Neural progenitor cell (in vitro differentiated cells): Measurements from ENCODE around the gene PTPN14. TPM values are rescaled to one million over a fixed set of nuclear protein-coding genes. Genes with fewer than 3 reads are reported as not detected.

Source experiments
- DNase-seq: peaks from one replicate; pipeline ENCODE4 v3.0.0-alpha.2; 2016; ENCODE audit warnings: low spot score
- H2AFZ ChIP-seq: fragments of 200-600 bp; sonication (generic); replicated peaks from 2 replicates; pipeline ENCODE4 v1.6.1; 2016; ENCODE audit warnings: antibody characterized with exemption
- H3F3A ChIP-seq: fragments of 200-600 bp; sonication (generic); 2 replicates; pipeline ENCODE4 v1.6.1; 2016; ENCODE audit warnings: antibody characterized with exemption, low read depth
- H3K27ac ChIP-seq: fragments of 200-600 bp; sonication (generic); 2 replicates; pipeline ENCODE4 v1.5.1; 2016; ENCODE audit warnings: mild to moderate bottlenecking
- H3K27me3 ChIP-seq: fragments of 200-600 bp; sonication (generic); 2 replicates; pipeline ENCODE4 v1.6.1; 2016; ENCODE audit warnings: mild to moderate bottlenecking, moderate library complexity
- H3K36me3 ChIP-seq: fragments of 200-600 bp; sonication (generic); 2 replicates; pipeline ENCODE4 v1.5.1; 2016
- H3K4me1 ChIP-seq: fragments of 200-600 bp; sonication (generic); 2 replicates; pipeline ENCODE4 v1.6.1; 2016; ENCODE audit warnings: mixed run types
- H3K4me2 ChIP-seq: fragments of 200-600 bp; sonication (generic); 2 replicates; pipeline ENCODE4 v1.6.1; 2016
- H3K4me3 ChIP-seq: fragments of 200-600 bp; sonication (generic); 2 replicates; pipeline ENCODE4 v1.5.1; 2016
- H3K79me2 ChIP-seq: fragments of 200-600 bp; sonication (generic); 2 replicates; pipeline ENCODE4 v1.6.1; 2016; ENCODE audit warnings: low read depth
- H3K9ac ChIP-seq: fragments of 200-600 bp; sonication (generic); 2 replicates; pipeline ENCODE4 v1.6.1; 2016
- H3K9me3 ChIP-seq: fragments of 200-600 bp; sonication (generic); 2 replicates; pipeline ENCODE4 v1.5.1; 2016; ENCODE audit warnings: low read depth
- H4K20me1 ChIP-seq: fragments of 200-600 bp; sonication (generic); 2 replicates; pipeline ENCODE4 v1.6.1; 2016; ENCODE audit warnings: low read depth
- H3K27ac Mint-ChIP-seq: 3 replicates; pipeline ENCODE4 v1.8.0; 2021; ENCODE audit warnings: mixed read lengths
- H3K27me3 Mint-ChIP-seq: 2 replicates; pipeline ENCODE4 v1.8.0; 2022; ENCODE audit warnings: low read depth, mild to moderate bottlenecking, inconsistent platforms, moderate library complexity, mixed read lengths; ENCODE audit not compliant: insufficient read depth
- H3K36me3 Mint-ChIP-seq: 3 replicates; pipeline ENCODE4 v1.8.0; 2021; ENCODE audit warnings: mixed read lengths
- H3K4me1 Mint-ChIP-seq: 3 replicates; pipeline ENCODE4 v1.8.0; 2021; ENCODE audit warnings: mixed read lengths
- H3K4me3 Mint-ChIP-seq: 3 replicates; pipeline ENCODE4 v1.8.0; 2021; ENCODE audit warnings: mild to moderate bottlenecking, moderate library complexity, mixed read lengths
- H3K9me3 Mint-ChIP-seq: 3 replicates; pipeline ENCODE4 v1.8.0; 2020; ENCODE audit warnings: mixed read lengths
- CTCF ChIP-seq: fragments of 200-600 bp; sonication (generic); IDR thresholded peaks from 2 replicates; pipeline ENCODE4 v1.5.1; 2017; ENCODE audit warnings: antibody characterized with exemption, mild to moderate bottlenecking
- EZH2 ChIP-seq: fragments of 200-600 bp; sonication (generic); IDR thresholded peaks from 2 replicates; pipeline ENCODE4 v1.6.1; 2017; ENCODE audit warnings: antibody characterized with exemption, mild to moderate bottlenecking, moderate library complexity
- EZH2phosphoT487 ChIP-seq: fragments of 200-600 bp; sonication (generic); IDR thresholded peaks from 2 replicates; pipeline ENCODE4 v1.6.1; 2017; ENCODE audit warnings: antibody characterized with exemption
- total RNA-seq: library from RNA; depleted of rRNA; stranded (reverse); fragments of >200 nt; gene quantifications from 2 replicates; pipeline ENCODE4 v1.2.3, GENCODE V29; 2015; ENCODE audit warnings: low replicate concordance

Gene PTPN14
- total RNA-seq, 1 donor from 2014 or later, result 28.3 TPM

GRCh38 chr1:214520544-214521165 is 30.7 kb downstream of the PTPN14 start:
- Mint-ChIP-seq H3K27ac (peak overlapping the region; percentile 42), H3K4me3 (no peak overlapping the region), H3K27me3 (peaks cover 2% of the 10 kb centered on the region), H3K4me1 (peaks cover 10% of the 10 kb centered on the region), H3K36me3 (peaks cover 3% of the 10 kb centered on the region), H3K9me3 (peaks cover 4% of the 10 kb centered on the region)
- H3F3A ChIP-seq, result peaks cover 3% of the 10 kb centered on the region
- H2AFZ ChIP-seq, result no peak overlapping the region
- no peak for DNase-seq
- TF ChIP-seq CTCF (no peak), EZH2 (no peak), EZH2phosphoT487 (no peak)
- peaks cover 94% of the 10 kb centered on the region for H3K79me2 ChIP-seq
- H3K4me1 ChIP-seq, result peaks cover 30% of the 10 kb centered on the region
- H3K27me3 ChIP-seq, result no peaks in the 10 kb centered on the region
- no peaks in the 10 kb centered on the region for H3K36me3 ChIP-seq
- H3K4me2 ChIP-seq, result peak overlapping the region; percentile 23
- no peaks in the 10 kb centered on the region for H3K9me3 ChIP-seq
- peaks cover 9% of the 10 kb centered on the region for H4K20me1 ChIP-seq
- H3K4me3 ChIP-seq, result no peak overlapping the region
- no peak overlapping the region for H3K27ac ChIP-seq
- no peak overlapping the region for H3K9ac ChIP-seq

GRCh38 chr1:214518361-214518760 is 33.0 kb downstream of the PTPN14 start:
- H3K9me3 ChIP-seq, result no peaks in the 10 kb centered on the region
- peaks cover 82% of the 10 kb centered on the region for H3K79me2 ChIP-seq
- no peak overlapping the region for H3K27ac ChIP-seq
- Mint-ChIP-seq H3K4me1 (peaks cover 28% of the 10 kb centered on the region), H3K36me3 (peaks cover 3% of the 10 kb centered on the region), H3K9me3 (peaks cover 4% of the 10 kb centered on the region), H3K4me3 (no peak overlapping the region), H3K27me3 (peaks cover 2% of the 10 kb centered on the region), H3K27ac (no peak overlapping the region)
- no peaks in the 10 kb centered on the region for H3K36me3 ChIP-seq
- peaks cover 44% of the 10 kb centered on the region for H3K4me1 ChIP-seq
- no peak for TF ChIP-seq EZH2
- no peak for TF ChIP-seq CTCF
- no peak for TF ChIP-seq EZH2phosphoT487
- no peaks in the 10 kb centered on the region for H3K27me3 ChIP-seq
- no peak overlapping the region for H3K4me3 ChIP-seq
- no peak for DNase-seq
- H3K9ac ChIP-seq, result no peak overlapping the region
- H3F3A ChIP-seq, result peaks cover 26% of the 10 kb centered on the region
- no peak overlapping the region for H2AFZ ChIP-seq
- peaks cover 9% of the 10 kb centered on the region for H4K20me1 ChIP-seq
- H3K4me2 ChIP-seq, result no peak overlapping the region

GRCh38 chr1:214516434-214517326 is 34.7 kb downstream of the PTPN14 start:
- no peak overlapping the region for H3K27ac Mint-ChIP-seq
- Histone ChIP-seq H2AFZ (no peak overlapping the region), H4K20me1 (peaks cover 9% of the 10 kb centered on the region), H3K27me3 (no peaks in the 10 kb centered on the region), H3K9me3 (no peaks in the 10 kb centered on the region), H3K27ac (no peak overlapping the region), H3K4me1 (peaks cover 47% of the 10 kb centered on the region), H3K79me2 (peaks cover 82% of the 10 kb centered on the region), H3K4me2 (no peak overlapping the region), H3K36me3 (no peaks in the 10 kb centered on the region), H3F3A (peaks cover 27% of the 10 kb centered on the region), H3K4me3 (no peak overlapping the region), H3K9ac (no peak overlapping the region)
- peaks cover 6% of the 10 kb centered on the region for H3K9me3 Mint-ChIP-seq
- peaks cover 28% of the 10 kb centered on the region for H3K4me1 Mint-ChIP-seq
- H3K36me3 Mint-ChIP-seq, result peaks cover 5% of the 10 kb centered on the region
- TF ChIP-seq EZH2, result no peak
- H3K4me3 Mint-ChIP-seq, result no peak overlapping the region
- no peak for DNase-seq
- H3K27me3 Mint-ChIP-seq, result no peaks in the 10 kb centered on the region
